Smooth muscle cell (in vitro differentiated cells): ENCODE data around the gene OR5B21. TPM values are rescaled to one million over a fixed set of nuclear protein-coding genes. Genes with fewer than 3 reads are reported as not detected.

ENCODE experiments used
- DNase-seq: peaks from one replicate; lab custom pipeline; 2025; ENCODE audit not compliant: unreplicated experiment; lab: John Stamatoyannopoulos, UW
- H2AFZ ChIP-seq: fragments of 200-600 bp; sonication (generic); 2 replicates; pipeline ENCODE4 v1.6.0; 2016; ENCODE audit warnings: antibody characterized with exemption, low read depth, mild to moderate bottlenecking
- H3F3A ChIP-seq: fragments of 200-600 bp; sonication (generic); 2 replicates; pipeline ENCODE4 v1.6.0; 2017; ENCODE audit warnings: antibody characterized with exemption, low read depth
- H3K27ac ChIP-seq: fragments of 200-600 bp; sonication (generic); 2 replicates; pipeline ENCODE4 v1.5.1; 2016; ENCODE audit warnings: low read depth, mild to moderate bottlenecking
- H3K27me3 ChIP-seq: fragments of 200-600 bp; sonication (generic); 2 replicates; pipeline ENCODE4 v1.6.1; 2016; ENCODE audit warnings: low read depth, mild to moderate bottlenecking
- H3K36me3 ChIP-seq: fragments of 200-600 bp; sonication (generic); 2 replicates; pipeline ENCODE4 v1.5.1; 2016; ENCODE audit warnings: low read depth
- H3K4me1 ChIP-seq: fragments of 200-600 bp; sonication (generic); 2 replicates; pipeline ENCODE4 v1.5.1; 2016; ENCODE audit warnings: low read depth
- H3K4me2 ChIP-seq: fragments of 200-600 bp; sonication (generic); 2 replicates; pipeline ENCODE4 v1.6.0; 2016; ENCODE audit warnings: mild to moderate bottlenecking
- H3K4me3 ChIP-seq: fragments of 200-600 bp; sonication (generic); 2 replicates; pipeline ENCODE4 v1.5.1; 2016; ENCODE audit warnings: mild to moderate bottlenecking
- H3K79me2 ChIP-seq: fragments of 200-600 bp; sonication (generic); 2 replicates; pipeline ENCODE4 v1.6.0; 2016; ENCODE audit warnings: low read depth, mild to moderate bottlenecking
- H3K9ac ChIP-seq: fragments of 200-600 bp; sonication (generic); 2 replicates; pipeline ENCODE4 v1.6.0; 2016; ENCODE audit warnings: low read depth
- H3K9me3 ChIP-seq: fragments of 200-600 bp; sonication (generic); replicated peaks from 2 replicates; pipeline ENCODE4 v1.5.1; 2016; ENCODE audit warnings: low read depth
- H4K20me1 ChIP-seq: fragments of 200-600 bp; sonication (generic); 2 replicates; pipeline ENCODE4 v1.6.0; 2016; ENCODE audit warnings: low read depth
- CTCF ChIP-seq: fragments of 200-600 bp; sonication (generic); IDR thresholded peaks from 2 replicates; pipeline ENCODE4 v1.5.1; 2017; ENCODE audit warnings: borderline replicate concordance, mild to moderate bottlenecking, antibody characterized with exemption; ENCODE audit not compliant: insufficient read depth, poor library complexity, severe bottlenecking
- WGBS: methylation state at CpG from one replicate; pipeline ENCODE4 v1.1.7; 2016; ENCODE audit warnings: low lambda C conversion rate; 5-methylcytosine and 5-hydroxymethylcytosine counted together
- polyA plus RNA-seq: library from polyadenylated mRNA; unstranded; fragments of >200 nt; fragmentation: Nextera tagmentation; extraction: Ambion mirVana; gene quantifications from 2 replicates; pipeline ENCODE4 v1.2.1, GENCODE V29; 2016
- total RNA-seq: library from RNA; depleted of rRNA; stranded (reverse); fragments of >200 nt; gene quantifications from 2 replicates; pipeline ENCODE4 v1.2.3, GENCODE V29; 2014

OR5B21 gene
- not detected in 2 replicates for total RNA-seq
- not detected in 2 replicates for polyA plus RNA-seq

GRCh38 chr11:58508005-58508404 is at the start of gene OR5B21:
Gene OR5B21 (minus strand): TSS chr11:58508105. CDS start chr11:58508105, 0 bp downstream.
- H2AFZ ChIP-seq, result no peak within 1 kb of the TSS
- 96% methylated on average over 1 of the region's 1 CpG for WGBS
- no peaks in the 10 kb centered on the region for H4K20me1 ChIP-seq
- H3K9me3 ChIP-seq, result no peaks in the 10 kb centered on the region
- no peak within 1 kb of the TSS for H3K27ac ChIP-seq
- H3K36me3 ChIP-seq, result no peaks in the 10 kb centered on the region
- H3K4me3 ChIP-seq, result no peak within 1 kb of the TSS
- H3F3A ChIP-seq, result no peaks in the 10 kb centered on the region
- no peaks in the 10 kb centered on the region for H3K79me2 ChIP-seq
- no peak for DNase-seq
- H3K9ac ChIP-seq, result no peak within 1 kb of the TSS
- H3K27me3 ChIP-seq, result no peaks in the 10 kb centered on the region
- no peak for TF ChIP-seq CTCF
- no peak within 1 kb of the TSS for H3K4me2 ChIP-seq
- H3K4me1 ChIP-seq, result no peaks in the 10 kb centered on the region

- no peak overlapping the region for H3K9ac ChIP-seq
- H3K36me3 ChIP-seq, result peaks cover 6% of the 10 kb centered on the region
- no peaks in the 10 kb centered on the region for H3K9me3 ChIP-seq
- WGBS, result 97% methylated on average over 7 of the region's 7 CpGs
- no peak overlapping the region for H3K4me3 ChIP-seq
- H3F3A ChIP-seq, result no peaks in the 10 kb centered on the region
- H3K79me2 ChIP-seq, result no peaks in the 10 kb centered on the region
- no peak for DNase-seq
- H3K27ac ChIP-seq, result no peak overlapping the region
- no peak overlapping the region for H2AFZ ChIP-seq
- no peaks in the 10 kb centered on the region for H3K27me3 ChIP-seq
- H3K4me1 ChIP-seq, result no peaks in the 10 kb centered on the region
- no peaks in the 10 kb centered on the region for H4K20me1 ChIP-seq
- no peak overlapping the region for H3K4me2 ChIP-seq
- no peak for TF ChIP-seq CTCF
These were observed 41.7 kb upstream of the OR5B21 start for GRCh38 chr11:58549644-58550043.

GRCh38 chr11:58546841-58547240 is 38.9 kb upstream of the OR5B21 start:
- DNase-seq, result no peak
- no peaks in the 10 kb centered on the region for H3K9me3 ChIP-seq
- TF ChIP-seq CTCF, result no peak
- H3K4me1 ChIP-seq, result no peaks in the 10 kb centered on the region
- H3K4me3 ChIP-seq, result no peak overlapping the region
- no peak overlapping the region for H3K9ac ChIP-seq
- no peaks in the 10 kb centered on the region for H4K20me1 ChIP-seq
- no peaks in the 10 kb centered on the region for H3K27me3 ChIP-seq
- no peaks in the 10 kb centered on the region for H3F3A ChIP-seq
- H3K79me2 ChIP-seq, result no peaks in the 10 kb centered on the region
- peaks cover 6% of the 10 kb centered on the region for H3K36me3 ChIP-seq
- H2AFZ ChIP-seq, result no peak overlapping the region
- H3K4me2 ChIP-seq, result no peak overlapping the region
- 93% methylated on average over 1 of the region's 1 CpG for WGBS
- no peak overlapping the region for H3K27ac ChIP-seq

GRCh38 chr11:58531865-58532341 is 24.0 kb upstream of the OR5B21 start:
- 95% methylated on average over 25 of the region's 25 CpGs for WGBS

More at GRCh38 chr11:58531865-58532341, 24.0 kb upstream of the OR5B21 start:
- Histone ChIP-seq H3K4me3 (no peak overlapping the region), H3K79me2 (no peaks in the 10 kb centered on the region), H3F3A (no peaks in the 10 kb centered on the region), H3K4me2 (no peak overlapping the region), H3K4me1 (no peaks in the 10 kb centered on the region), H3K9me3 (no peaks in the 10 kb centered on the region), H3K27ac (no peak overlapping the region), H3K36me3 (no peaks in the 10 kb centered on the region), H4K20me1 (no peaks in the 10 kb centered on the region), H3K9ac (no peak overlapping the region), H2AFZ (no peak overlapping the region), H3K27me3 (no peaks in the 10 kb centered on the region)
- no peak for TF ChIP-seq CTCF
- DNase-seq, result no peak
